ENCODE measurements around the gene MED19. TPM values are rescaled to one million over a fixed set of nuclear protein-coding genes. Genes with fewer than 3 reads are reported as not detected.
"Not testable (repeated sequence)": the region's sequence is repeated elsewhere in the genome, so short reads cannot be mapped to it uniquely, and the experiment has no call there.

The MED19 gene
- total and polyA plus RNA-seq, 2 donors (not counting 1 experiment from before 2014, with no cell fraction given): 16.0 to 28.9 TPM

- Histone ChIP-seq H3K4me1 (ENCODE audit: control insufficient read depth, extremely low read depth, insufficient read depth, low read length) (peaks cover 6% of the 10 kb centered on the region), H3K79me2 (ENCODE audit: control insufficient read depth, insufficient read depth, low read length) (peaks cover 54% of the 10 kb centered on the region), H3K9ac (ENCODE audit: insufficient read depth, low read length) (peak overlapping the region; percentile 16), H3K36me3 (ENCODE audit: control insufficient read depth, insufficient read depth, low read length) (peaks cover 2% of the 10 kb centered on the region), H3K4me2 (ENCODE audit: extremely low read depth, insufficient read depth, low read length) (peak overlapping the region; percentile 97), H3K9me3 (ENCODE audit: control insufficient read depth, insufficient read depth, low read depth, low read length) (no peaks in the 10 kb centered on the region), H2AFZ (ENCODE audit: low read length) (no peak overlapping the region), H3K4me3 (replicated peaks in 1 of 4; ENCODE audit: control extremely low read depth in 1 of 4, insufficient read depth in 1 of 4, low read depth in 3 of 4, low read length in 4 of 4) (peak overlapping the region; percentile 85 to 100 (median 99)), H3K27ac (ENCODE audit: insufficient read depth, low read length) (no peak overlapping the region), H3K27me3 (ENCODE audit: control insufficient read depth, insufficient read depth, low read length) (no peaks in the 10 kb centered on the region), H4K20me1 (ENCODE audit: control insufficient read depth, extremely low read depth, insufficient read depth, low read length) (no peaks in the 10 kb centered on the region)
- DNase-seq (ENCODE audit: low read depth in 2 of 2): no peak
- TF ChIP-seq EZH2 (IDR thresholded peaks at IDR 0.05; ENCODE audit: low read length, missing control alignments): no peak
- TF ChIP-seq CTCF (conservative IDR thresholded peaks at IDR 0.05 in 1 of 2, IDR thresholded peaks at IDR 0.05 in 1 of 2; ENCODE audit: low read depth in 1 of 2, low read length in 2 of 2): no peak
Measured at GRCh38 chr11:57713835-57714234, 1.8 kb upstream of the MED19 start.

- no peaks in the 10 kb centered on the region for H3K36me3 ChIP-seq (ENCODE audit: control insufficient read depth, insufficient read depth, low read length)
- peak within 1 kb of the TSS; percentile 96 for H2AFZ ChIP-seq (ENCODE audit: low read length)
- DNase-seq (ENCODE audit: low read depth in 2 of 2): peak; percentile 100
- H3K27me3 ChIP-seq (ENCODE audit: control insufficient read depth, insufficient read depth, low read length): no peaks in the 10 kb centered on the region
- no peaks in the 10 kb centered on the region for H3K9me3 ChIP-seq (ENCODE audit: control insufficient read depth, insufficient read depth, low read depth, low read length)
- peak within 1 kb of the TSS; percentile 95 for H3K27ac ChIP-seq (ENCODE audit: insufficient read depth, low read length)
- H3K9ac ChIP-seq (ENCODE audit: insufficient read depth, low read length): peak within 1 kb of the TSS; percentile 87
- H3K79me2 ChIP-seq (ENCODE audit: control insufficient read depth, insufficient read depth, low read length): peaks cover 51% of the 10 kb centered on the region
- H3K4me1 ChIP-seq (ENCODE audit: control insufficient read depth, extremely low read depth, insufficient read depth, low read length): peaks cover 6% of the 10 kb centered on the region
- no peaks in the 10 kb centered on the region for H4K20me1 ChIP-seq (ENCODE audit: control insufficient read depth, extremely low read depth, insufficient read depth, low read length)
- H3K4me2 ChIP-seq (ENCODE audit: extremely low read depth, insufficient read depth, low read length): peak within 1 kb of the TSS; percentile 97
- TF ChIP-seq EZH2 (IDR thresholded peaks at IDR 0.05; ENCODE audit: low read length, missing control alignments) (no peak), CTCF (conservative IDR thresholded peaks at IDR 0.05 in 1 of 2, IDR thresholded peaks at IDR 0.05 in 1 of 2; ENCODE audit: low read depth in 1 of 2, low read length in 2 of 2) (no peak)
- peak within 1 kb of the TSS; percentile 95 to 100 (median 99) for H3K4me3 ChIP-seq (replicated peaks in 1 of 4; ENCODE audit: control extremely low read depth in 1 of 4, insufficient read depth in 1 of 4, low read depth in 3 of 4, low read length in 4 of 4)
Measured at GRCh38 chr11:57712256-57713150, 488 bp upstream of the MED19 start, which contains the start of gene TMX2. Gene TMX2 (plus strand): TSS chr11:57712593. CDS start chr11:57712619, 26 bp downstream.

- DNase-seq (ENCODE audit: low read depth in 2 of 2): no peak
Measured at GRCh38 chr11:57709802-57710367, 2.1 kb downstream of the MED19 start.

GRCh38 chr11:57705432-57705831 is 6.6 kb downstream of the MED19 start:
- H3K9ac ChIP-seq (ENCODE audit: insufficient read depth, low read length); H3K36me3 ChIP-seq (ENCODE audit: control insufficient read depth, insufficient read depth, low read length); H3K4me2 ChIP-seq (ENCODE audit: extremely low read depth, insufficient read depth, low read length); H3K4me3 ChIP-seq (replicated peaks in 1 of 4; ENCODE audit: control extremely low read depth in 1 of 4, insufficient read depth in 1 of 4, low read depth in 3 of 4, low read length in 4 of 4); DNase-seq (ENCODE audit: low read depth in 2 of 2); H2AFZ ChIP-seq (ENCODE audit: low read length); H4K20me1 ChIP-seq (ENCODE audit: control insufficient read depth, extremely low read depth, insufficient read depth, low read length); H3K27me3 ChIP-seq (ENCODE audit: control insufficient read depth, insufficient read depth, low read length); H3K27ac ChIP-seq (ENCODE audit: insufficient read depth, low read length); H3K4me1 ChIP-seq (ENCODE audit: control insufficient read depth, extremely low read depth, insufficient read depth, low read length); H3K9me3 ChIP-seq (ENCODE audit: control insufficient read depth, insufficient read depth, low read depth, low read length): not testable (repeated sequence)
- peaks cover 13% of the 10 kb centered on the region for H3K79me2 ChIP-seq (ENCODE audit: control insufficient read depth, insufficient read depth, low read length)

More at GRCh38 chr11:57709802-57710367, 2.1 kb downstream of the MED19 start:
- no peak for TF ChIP-seq EZH2 (IDR thresholded peaks at IDR 0.05; ENCODE audit: low read length, missing control alignments)
- TF ChIP-seq CTCF (conservative IDR thresholded peaks at IDR 0.05 in 1 of 2, IDR thresholded peaks at IDR 0.05 in 1 of 2; ENCODE audit: low read depth in 1 of 2, low read length in 2 of 2): no peak
- peaks cover 52% of the 10 kb centered on the region for H3K79me2 ChIP-seq (ENCODE audit: control insufficient read depth, insufficient read depth, low read length)
- H4K20me1 ChIP-seq (ENCODE audit: control insufficient read depth, extremely low read depth, insufficient read depth, low read length): no peaks in the 10 kb centered on the region
- H2AFZ ChIP-seq (ENCODE audit: low read length): no peak overlapping the region
- H3K36me3 ChIP-seq (ENCODE audit: control insufficient read depth, insufficient read depth, low read length): peaks cover 1% of the 10 kb centered on the region
- no peaks in the 10 kb centered on the region for H3K27me3 ChIP-seq (ENCODE audit: control insufficient read depth, insufficient read depth, low read length)
- no peak overlapping the region for H3K4me2 ChIP-seq (ENCODE audit: extremely low read depth, insufficient read depth, low read length)
- H3K4me3 ChIP-seq (replicated peaks in 1 of 4; ENCODE audit: control extremely low read depth in 1 of 4, insufficient read depth in 1 of 4, low read depth in 3 of 4, low read length in 4 of 4): no peak overlapping the region
- no peak overlapping the region for H3K9ac ChIP-seq (ENCODE audit: insufficient read depth, low read length)
- H3K27ac ChIP-seq (ENCODE audit: insufficient read depth, low read length): no peak overlapping the region
- H3K4me1 ChIP-seq (ENCODE audit: control insufficient read depth, extremely low read depth, insufficient read depth, low read length): peaks cover 6% of the 10 kb centered on the region
- no peaks in the 10 kb centered on the region for H3K9me3 ChIP-seq (ENCODE audit: control insufficient read depth, insufficient read depth, low read depth, low read length)

Measured in fibroblast of lung (primary cell).